MCF 10A (cell line): Measurements from ENCODE around the gene MGAT1. TPM values are rescaled to one million over a fixed set of nuclear protein-coding genes. Genes with fewer than 3 reads are reported as not detected.

Source experiments
- BruUV-seq: library from RNA; stranded (reverse); fragments of 400-500 nt; replicated peaks from 2 replicates; lab custom pipeline; 2021; lab: Mats Ljungman, UMichigan
- CTCF ChIA-PET: fragments of 300-600 bp; sonication (Branson Sonifier 250); formaldehyde crosslinking; extraction: SDS; loops from one replicate; lab custom pipeline; 2021; ENCODE audit warnings: antibody characterized with exemption, inconsistent platforms; lab: Yijun Ruan, JAX
- POLR2A ChIA-PET: fragments of 300-600, 350-650 bp; sonication (Branson Sonifier 250); formaldehyde crosslinking; extraction: SDS; loops from one replicate; lab custom pipeline; 2020; ENCODE audit warnings: antibody characterized with exemption, inconsistent platforms; lab: Yijun Ruan, JAX
- DNase-seq: peaks from one replicate; pipeline ENCODE4 v3.0.0-alpha.2; 2018; ENCODE audit not compliant: unreplicated experiment
- H3K27ac Mint-ChIP-seq: one replicate; pipeline ENCODE4 v1.8.0; 2022; ENCODE audit warnings: mild to moderate bottlenecking, low read depth, mixed read lengths; ENCODE audit not compliant: unreplicated experiment
- H3K27me3 Mint-ChIP-seq: one replicate; pipeline ENCODE4 v1.8.0; 2022; ENCODE audit warnings: mixed read lengths; ENCODE audit not compliant: insufficient read depth, unreplicated experiment
- H3K36me3 Mint-ChIP-seq: one replicate; pipeline ENCODE4 v1.8.0; 2022; ENCODE audit warnings: mild to moderate bottlenecking, moderate library complexity, mixed read lengths; ENCODE audit not compliant: insufficient read depth, unreplicated experiment
- H3K4me1 Mint-ChIP-seq: one replicate; pipeline ENCODE4 v1.8.0; 2022; ENCODE audit warnings: mixed read lengths; ENCODE audit not compliant: insufficient read depth, unreplicated experiment
- H3K4me3 Mint-ChIP-seq: one replicate; pipeline ENCODE4 v1.8.0; 2022; ENCODE audit warnings: mild to moderate bottlenecking, moderate library complexity, mixed read lengths; ENCODE audit not compliant: unreplicated experiment
- H3K9me3 Mint-ChIP-seq: one replicate; pipeline ENCODE4 v1.8.0; 2022; ENCODE audit warnings: mixed read lengths; ENCODE audit not compliant: unreplicated experiment
- CTCF ChIP-seq: fragments of 200-600 bp; IDR thresholded peaks from one replicate; pipeline ENCODE4 v1.8.0; 2022; ENCODE audit warnings: antibody characterized with exemption, mild to moderate bottlenecking; ENCODE audit not compliant: unreplicated experiment
- intact Hi-C: fragments of 100-400 bp; cut with micrococcal nuclease; formaldehyde crosslinking; loops from 2 replicates; pipeline ENCODE4 v1.14.1; 2022
- total RNA-seq: library from RNA; stranded (reverse); gene quantifications from 2 replicates; pipeline ENCODE4 v1.2.3, GENCODE V29; 2022

Gene MGAT1
- total RNA-seq, 1 experiment from 2014 or later, result 135 TPM

- H3K36me3 Mint-ChIP-seq, result no peaks in the 10 kb centered on the region
- H3K4me3 Mint-ChIP-seq, result no peak overlapping the region
- no peaks in the 10 kb centered on the region for H3K27me3 Mint-ChIP-seq
- BruUV-seq, result no TSS peak
- CTCF ChIA-PET, result interaction anchor here (0.6 to 0.7 kb wide), 2 partner anchors 10 to 390 kb away, joined by 3 to 4 read pairs; no protein-coding TSS in a partner anchor
- no peak overlapping the region for H3K27ac Mint-ChIP-seq
- POLR2A ChIA-PET, result interaction anchor here (0.6 to 1.6 kb wide), 3 partner anchors 10 to 368 kb away, joined by 3 to 5 read pairs (median 3); partner anchors contain the start of gene MGAT1
- no peaks in the 10 kb centered on the region for H3K9me3 Mint-ChIP-seq
- no peak for TF ChIP-seq CTCF
- intact Hi-C loops, result no loop called here
- peaks cover 7% of the 10 kb centered on the region for H3K4me1 Mint-ChIP-seq
- DNase-seq, result no peak
Observed at GRCh38 chr5:180816608-180817534, 14.3 kb upstream of the MGAT1 start.

- DNase-seq, result no peak
- no peak for TF ChIP-seq CTCF
- H3K4me3 Mint-ChIP-seq, result no peak overlapping the region
- intact Hi-C loops, result no loop called here
- CTCF ChIA-PET, result interaction anchor here (0.6 to 0.7 kb wide), 3 partner anchors 9 to 358 kb away, joined by 3 to 4 read pairs (median 4); no protein-coding TSS in a partner anchor
- H3K4me1 Mint-ChIP-seq, result peaks cover 15% of the 10 kb centered on the region
- no peaks in the 10 kb centered on the region for H3K27me3 Mint-ChIP-seq
- no peaks in the 10 kb centered on the region for H3K36me3 Mint-ChIP-seq
- H3K9me3 Mint-ChIP-seq, result no peaks in the 10 kb centered on the region
- POLR2A ChIA-PET, result interaction anchor here (0.7 to 1.6 kb wide), 4 partner anchors 11 to 369 kb away, joined by 3 to 5 read pairs (median 4); no protein-coding TSS in a partner anchor
- no peak overlapping the region for H3K27ac Mint-ChIP-seq
- BruUV-seq, result no TSS peak
Observed at GRCh38 chr5:180815293-180815917, 12.8 kb upstream of the MGAT1 start.

DNA sequence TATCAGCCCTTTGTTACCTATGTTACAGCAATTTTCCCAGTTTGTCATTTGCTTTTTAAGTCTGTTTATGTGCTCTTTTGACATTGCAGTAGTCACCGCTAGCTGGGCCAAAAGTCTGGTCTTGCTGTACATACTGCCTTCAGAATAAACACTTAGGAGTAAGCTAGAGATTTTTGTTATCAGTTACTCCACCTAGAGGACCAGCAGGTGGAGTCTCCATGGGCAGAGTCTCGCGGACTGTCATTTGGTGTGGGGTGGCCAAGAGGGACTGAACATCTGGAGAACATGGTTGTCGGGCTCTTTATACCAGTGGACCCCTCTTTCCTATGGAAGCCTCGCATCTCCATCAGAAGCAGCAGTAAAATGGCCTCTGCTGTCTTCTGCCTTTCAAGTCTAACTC lies 10.8 kb upstream of the MGAT1 start:
- Mint-ChIP-seq H3K27ac (no peak overlapping the region), H3K4me1 (peaks cover 31% of the 10 kb centered on the region), H3K27me3 (no peaks in the 10 kb centered on the region), H3K9me3 (no peaks in the 10 kb centered on the region), H3K36me3 (no peaks in the 10 kb centered on the region), H3K4me3 (no peak overlapping the region)
- BruUV-seq, result no TSS peak
- ChIA-PET CTCF (interaction anchor here (2.4 kb wide), 1 partner anchor 11 kb away, joined by 12 read pairs; no protein-coding TSS in a partner anchor), POLR2A (interaction anchor here (1.0 to 6.6 kb wide), 4 partner anchors 8 to 48 kb away, joined by 3 to 78 read pairs (median 72); partner anchors contain the start of genes MGAT1 and ZFP62)
- no peak for DNase-seq
- no peak for TF ChIP-seq CTCF
- intact Hi-C loops, result no loop called here
